ENCODE measurements around the gene CEP76. TPM values are rescaled to one million over a fixed set of nuclear protein-coding genes. Genes with fewer than 3 reads are reported as not detected.

The CEP76 gene
- total and polyA plus RNA-seq, 12 donors: 1.9 to 5.9 (median 3.9) TPM

GRCh38 chr18:12722731-12723130, 20.2 kb upstream of the CEP76 start:
- TF ChIP-seq CTCF (IDR thresholded peaks at IDR 0.05): no peak
- Histone ChIP-seq H3K36me3 (peaks cover 0 to 94% (median 50%) of the 10 kb centered on the region in 9 donors), H3K27ac (no peak overlapping the region), H3K4me3 (no peak overlapping the region), H3K27me3 (no peaks in the 10 kb centered on the region), H3K4me1 (no peaks in the 10 kb centered on the region), H3K9me3 (no peaks in the 10 kb centered on the region)
- WGBS, 2 donors: 83 to 93% methylated on average over 7 of the region's 7 CpGs
- intact Hi-C loops (cut with DNase I): no loop called here
- DNase-seq: no peak
- no peak for ATAC-seq

GRCh38 chr18:12721495-12722275, 19.2 kb upstream of the CEP76 start:
- TF ChIP-seq CTCF (IDR thresholded peaks at IDR 0.05): no peak
- WGBS, 2 donors: 91% methylated on average over 5 of the region's 5 CpGs
- no peak overlapping the region for H3K4me3 ChIP-seq
- no peaks in the 10 kb centered on the region for H3K4me1 ChIP-seq
- peaks cover 0 to 100% (median 51%) of the 10 kb centered on the region in 9 donors for H3K36me3 ChIP-seq
- no peak for ATAC-seq
- H3K27me3 ChIP-seq: no peaks in the 10 kb centered on the region
- no peak for DNase-seq
- intact Hi-C loops (cut with DNase I): no loop called here
- H3K9me3 ChIP-seq: no peaks in the 10 kb centered on the region
- H3K27ac ChIP-seq: no peak overlapping the region

- ATAC-seq (no peak), DNase-seq (no peak)
- intact Hi-C loops (cut with DNase I): no loop called here
- no peak overlapping the region for H3K4me3 ChIP-seq
- 96 to 100% methylated on average over 5 of the region's 5 CpGs for whole genome bisulfite sequencing, 2 donors
- peaks cover 0 to 100% (median 48%) of the 10 kb centered on the region in 9 donors for H3K36me3 ChIP-seq
- H3K27me3 ChIP-seq: no peaks in the 10 kb centered on the region
- H3K9me3 ChIP-seq: no peaks in the 10 kb centered on the region
- H3K4me1 ChIP-seq: no peaks in the 10 kb centered on the region
- no peak overlapping the region for H3K27ac ChIP-seq
- no peak for TF ChIP-seq CTCF (IDR thresholded peaks at IDR 0.05)
These were observed 8.9 kb upstream of the CEP76 start for GRCh38 chr18:12711446-12711845.

GRCh38 chr18:12703664-12704063, 1.1 kb upstream of the CEP76 start:
- intact Hi-C loops (cut with DNase I): loop anchor here in 2 of 10 donors (2.0 kb wide), 1 partner anchor 25 kb away; no protein-coding TSS in a partner anchor
- WGBS, 2 donors: 1% methylated on average over 2 of the region's 2 CpGs
- ATAC-seq (no peak), DNase-seq (no peak)
- Histone ChIP-seq H3K27me3 (no peaks in the 10 kb centered on the region), H3K36me3 (peaks cover 0 to 56% (median 24%) of the 10 kb centered on the region in 9 donors), H3K4me1 (peaks cover 4 to 45% (median 31%) of the 10 kb centered on the region in 9 donors), H3K27ac (peak overlapping the region in 7 of 10 donors; percentile 94 to 99 (median 98)), H3K9me3 (no peaks in the 10 kb centered on the region), H3K4me3 (peak overlapping the region; percentile 70 to 96 (median 93))
- no peak for TF ChIP-seq CTCF (IDR thresholded peaks at IDR 0.05)
